ENCODE measurements around the gene AHSP. TPM values are rescaled to one million over a fixed set of nuclear protein-coding genes. Genes with fewer than 3 reads are reported as not detected.
"Not testable (repeated sequence)": the region's sequence is repeated elsewhere in the genome, so short reads cannot be mapped to it uniquely, and the experiment has no call there.

Gene AHSP, protein sequence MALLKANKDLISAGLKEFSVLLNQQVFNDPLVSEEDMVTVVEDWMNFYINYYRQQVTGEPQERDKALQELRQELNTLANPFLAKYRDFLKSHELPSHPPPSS
- total RNA-seq (ENCODE audit: low replicate concordance), result not detected in 2 replicates
- long read RNA-seq, result 0 reads

DNA sequence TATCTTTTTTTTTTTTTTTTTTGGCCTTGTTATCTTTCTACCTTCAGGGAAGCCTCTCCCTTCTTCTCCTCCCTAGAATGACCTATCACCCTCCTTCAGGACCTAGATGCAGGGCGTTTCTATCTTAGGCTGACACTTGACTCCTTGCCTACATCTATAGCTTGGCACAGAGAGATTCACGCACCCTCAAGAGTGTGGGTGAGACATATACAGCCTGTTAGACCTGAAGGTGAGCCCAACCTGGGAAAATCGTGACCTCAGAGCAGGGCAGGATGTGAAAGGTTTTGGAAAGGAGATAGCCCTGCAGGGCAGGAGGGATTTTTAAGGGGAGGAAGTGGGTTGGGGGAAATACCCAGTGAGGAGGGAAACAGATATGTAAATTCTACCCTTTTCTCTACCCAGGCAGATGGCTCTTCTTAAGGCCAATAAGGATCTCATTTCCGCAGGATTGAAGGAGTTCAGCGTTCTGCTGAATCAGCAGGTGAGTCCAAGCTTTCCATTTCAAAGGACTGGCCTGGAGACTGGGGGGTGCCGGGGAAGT, at the start of gene AHSP:
Gene AHSP, plus strand, starts transcription at position 167 of the 541 bp plus-strand sequence. Its CDS starts 240 bp downstream, at position 407.
- DNase-seq (ENCODE audit: extremely low spot score, unreplicated experiment), result no peak
- TF ChIP-seq, protein P1, sequence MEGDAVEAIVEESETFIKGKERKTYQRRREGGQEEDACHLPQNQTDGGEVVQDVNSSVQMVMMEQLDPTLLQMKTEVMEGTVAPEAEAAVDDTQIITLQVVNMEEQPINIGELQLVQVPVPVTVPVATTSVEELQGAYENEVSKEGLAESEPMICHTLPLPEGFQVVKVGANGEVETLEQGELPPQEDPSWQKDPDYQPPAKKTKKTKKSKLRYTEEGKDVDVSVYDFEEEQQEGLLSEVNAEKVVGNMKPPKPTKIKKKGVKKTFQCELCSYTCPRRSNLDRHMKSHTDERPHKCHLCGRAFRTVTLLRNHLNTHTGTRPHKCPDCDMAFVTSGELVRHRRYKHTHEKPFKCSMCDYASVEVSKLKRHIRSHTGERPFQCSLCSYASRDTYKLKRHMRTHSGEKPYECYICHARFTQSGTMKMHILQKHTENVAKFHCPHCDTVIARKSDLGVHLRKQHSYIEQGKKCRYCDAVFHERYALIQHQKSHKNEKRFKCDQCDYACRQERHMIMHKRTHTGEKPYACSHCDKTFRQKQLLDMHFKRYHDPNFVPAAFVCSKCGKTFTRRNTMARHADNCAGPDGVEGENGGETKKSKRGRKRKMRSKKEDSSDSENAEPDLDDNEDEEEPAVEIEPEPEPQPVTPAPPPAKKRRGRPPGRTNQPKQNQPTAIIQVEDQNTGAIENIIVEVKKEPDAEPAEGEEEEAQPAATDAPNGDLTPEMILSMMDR (conservative IDR thresholded peaks at IDR 0.05), result no peak
- Mint-ChIP-seq H3K4me3 (peak within 1 kb of the TSS; percentile 72), H3K36me3 (no peaks in the 10 kb centered on the region), H3K27me3 (peaks cover 21% of the 10 kb centered on the region), H3K9me3 (no peaks in the 10 kb centered on the region), H3K4me1 (ENCODE audit: unreplicated experiment) (no peaks in the 10 kb centered on the region), H3K27ac (no peak within 1 kb of the TSS)

DNA sequence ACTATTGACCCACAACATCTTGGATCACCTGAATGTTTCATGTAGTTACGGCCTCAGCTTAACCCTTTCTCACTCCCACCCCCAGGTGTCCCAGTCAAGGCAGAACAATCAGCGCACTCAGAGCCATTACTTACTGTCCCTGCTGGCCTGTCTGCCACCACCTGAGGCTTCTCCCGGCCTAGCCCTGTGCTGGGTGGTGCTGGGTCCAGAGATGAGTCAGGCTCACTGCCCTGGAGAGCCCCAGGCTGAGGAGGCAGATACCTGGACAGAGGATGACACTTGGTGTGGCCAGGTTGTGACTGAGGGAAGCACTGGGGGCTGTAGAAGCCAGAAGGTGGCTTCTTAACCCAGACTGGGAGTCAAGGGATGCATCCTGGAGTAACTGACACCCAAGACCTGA, 48.7 kb upstream of the AHSP start:
- H3K4me3 Mint-ChIP-seq, result peak overlapping the region; percentile 9
- peaks cover 56% of the 10 kb centered on the region for H3K27me3 Mint-ChIP-seq
- H3K27ac Mint-ChIP-seq, result no peak overlapping the region
- no peaks in the 10 kb centered on the region for H3K9me3 Mint-ChIP-seq
- no peaks in the 10 kb centered on the region for H3K4me1 Mint-ChIP-seq (ENCODE audit: unreplicated experiment)
- DNase-seq (ENCODE audit: extremely low spot score, unreplicated experiment), result no peak
- TF ChIP-seq, protein P1 (conservative IDR thresholded peaks at IDR 0.05), result no peak
- no peaks in the 10 kb centered on the region for H3K36me3 Mint-ChIP-seq

DNA sequence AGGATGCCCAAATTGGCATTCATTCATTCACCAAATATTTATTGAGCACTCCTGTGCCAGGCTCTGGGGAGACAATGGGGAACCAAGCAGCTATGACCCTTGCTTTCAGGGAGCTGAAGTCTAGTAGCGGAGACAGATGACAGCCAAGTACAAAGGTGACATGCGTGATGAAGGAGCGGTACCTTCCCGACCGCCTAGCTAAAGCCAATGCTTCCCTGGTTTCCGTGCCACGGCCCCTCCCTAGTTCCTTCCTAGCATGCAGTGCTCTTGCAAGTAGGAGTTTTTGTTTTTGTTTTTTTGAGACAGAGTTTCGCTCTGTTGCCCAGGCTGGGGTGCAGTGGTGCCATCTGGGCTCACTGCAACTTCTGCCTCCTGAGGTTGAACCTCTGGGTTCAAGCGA, 47.9 kb upstream of the AHSP start:
- Mint-ChIP-seq H3K4me1 (ENCODE audit: unreplicated experiment) (no peaks in the 10 kb centered on the region), H3K27ac (no peak overlapping the region), H3K9me3 (no peaks in the 10 kb centered on the region), H3K4me3 (no peak overlapping the region), H3K27me3 (peaks cover 54% of the 10 kb centered on the region), H3K36me3 (no peaks in the 10 kb centered on the region)
- no peak for DNase-seq (ENCODE audit: extremely low spot score, unreplicated experiment)
- TF ChIP-seq, protein P1 (conservative IDR thresholded peaks at IDR 0.05), result no peak

DNA sequence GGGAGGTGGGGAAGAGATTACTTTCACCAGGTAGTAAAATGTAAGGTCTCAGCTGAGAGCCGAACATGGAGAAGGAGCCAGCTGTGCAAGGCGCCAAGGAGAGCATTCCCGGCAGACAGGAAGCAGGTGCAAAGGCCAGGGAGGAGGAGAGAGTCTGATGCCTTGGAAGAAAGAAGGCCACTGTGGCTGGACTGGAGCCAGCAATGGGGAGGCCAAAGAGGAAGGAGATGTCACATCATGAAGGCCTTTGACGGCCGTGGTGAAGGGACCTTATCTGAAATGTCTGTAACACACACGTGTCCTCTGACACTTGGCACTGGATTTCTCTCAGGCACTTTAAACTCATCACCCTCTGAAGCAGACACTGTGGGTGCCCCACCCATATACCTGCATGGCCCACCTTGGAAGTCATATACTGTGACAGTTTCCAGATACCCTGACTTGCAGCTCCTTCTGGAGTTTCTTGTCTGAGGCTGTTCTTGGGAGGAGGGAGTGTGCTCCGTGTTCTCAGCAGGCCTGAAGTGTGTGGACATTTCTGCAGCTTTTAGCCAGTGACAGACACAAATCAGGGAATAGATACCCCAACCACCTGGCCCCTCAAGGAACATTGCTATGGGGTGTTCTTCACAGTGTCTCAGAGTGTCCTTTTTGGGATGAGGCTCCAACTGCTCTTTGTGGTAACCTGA, 46.7 kb upstream of the AHSP start:
- no peak for DNase-seq (ENCODE audit: extremely low spot score, unreplicated experiment)
- Mint-ChIP-seq H3K9me3 (no peaks in the 10 kb centered on the region), H3K4me3 (no peak overlapping the region), H3K27ac (no peak overlapping the region), H3K36me3 (no peaks in the 10 kb centered on the region), H3K4me1 (ENCODE audit: unreplicated experiment) (no peaks in the 10 kb centered on the region), H3K27me3 (peaks cover 58% of the 10 kb centered on the region)
- TF ChIP-seq, protein P1 (conservative IDR thresholded peaks at IDR 0.05), result no peak

DNA sequence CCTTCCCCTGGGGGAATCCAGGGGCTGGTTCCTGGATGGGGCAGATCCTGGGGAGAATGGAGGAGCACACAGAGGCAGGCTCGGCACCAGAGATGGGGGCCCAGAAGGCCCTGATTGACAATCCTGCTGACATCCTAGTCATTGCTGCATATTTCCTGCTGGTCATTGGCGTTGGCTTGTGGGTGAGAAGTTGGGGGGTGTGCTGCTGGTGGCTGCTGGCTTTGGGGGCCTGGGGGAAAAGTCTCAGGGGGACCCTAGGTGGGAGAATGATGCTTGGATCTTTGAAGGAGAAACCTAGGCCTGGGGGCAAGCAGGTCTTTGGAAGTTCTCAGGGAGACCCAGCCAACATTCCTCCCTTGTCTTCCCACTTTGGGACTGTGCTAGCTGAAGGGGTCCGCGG, 44.6 kb upstream of the AHSP start, which contains the start of gene SLC5A2:
Gene SLC5A2, plus strand, starts transcription at position 43 of the 400 bp plus-strand sequence. Its CDS starts 14 bp downstream, at position 57.
- DNase-seq (ENCODE audit: extremely low spot score, unreplicated experiment), result no peak
- H3K27ac Mint-ChIP-seq, result no peak within 1 kb of the TSS
- H3K4me3 Mint-ChIP-seq, result no peak within 1 kb of the TSS
- H3K36me3 Mint-ChIP-seq, result no peaks in the 10 kb centered on the region
- H3K27me3 Mint-ChIP-seq, result peaks cover 65% of the 10 kb centered on the region
- TF ChIP-seq, protein P1 (conservative IDR thresholded peaks at IDR 0.05), result no peak
- H3K4me1 Mint-ChIP-seq (ENCODE audit: unreplicated experiment), result no peaks in the 10 kb centered on the region
- no peaks in the 10 kb centered on the region for H3K9me3 Mint-ChIP-seq

DNA sequence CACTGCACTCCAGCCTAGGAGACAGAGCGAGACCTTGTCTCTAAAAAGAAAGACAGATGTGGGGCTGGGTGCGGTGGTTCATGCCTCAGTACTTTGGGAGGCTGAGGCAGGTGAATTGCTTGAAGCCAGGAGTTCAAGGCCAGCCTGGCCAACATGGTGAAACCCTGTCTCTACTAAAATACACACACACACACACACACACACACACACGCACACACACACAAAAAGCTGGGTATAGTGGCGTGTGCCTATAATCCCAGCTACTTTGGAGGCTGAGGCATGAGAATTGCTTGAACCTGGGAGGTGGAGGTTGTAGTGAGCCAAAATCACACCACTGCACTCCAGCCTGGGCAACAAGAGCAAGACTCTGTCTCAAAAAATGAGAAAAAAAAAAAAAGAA, 43.7 kb upstream of the AHSP start:
- not testable (repeated sequence) for H3K4me1 Mint-ChIP-seq (ENCODE audit: unreplicated experiment); DNase-seq (ENCODE audit: extremely low spot score, unreplicated experiment); H3K4me3 Mint-ChIP-seq; H3K27ac Mint-ChIP-seq; H3K36me3 Mint-ChIP-seq; H3K9me3 Mint-ChIP-seq
- peaks cover 64% of the 10 kb centered on the region for H3K27me3 Mint-ChIP-seq
